Activated B cell treated with CpG ODN at 0.5 μM for 24 hours (primary cell): ENCODE results near the gene TMEM147. TPM values are rescaled to one million over a fixed set of nuclear protein-coding genes. Genes with fewer than 3 reads are reported as not detected.

ENCODE experiments used
- ATAC-seq: fragments of 200-7000 bp; cut with Tn5 transposase; one replicate; pipeline ENCODE4 v1.10.0; 2021; ENCODE audit warnings: low read depth, mild to moderate bottlenecking, moderate library complexity
- CTCF ChIA-PET: fragments of 350-600 bp; sonication (Branson Sonifier 250); formaldehyde crosslinking; loops from one replicate; lab custom pipeline; 2021; ENCODE audit warnings: antibody characterized with exemption; lab: Charles Lee
- POLR2A ChIA-PET: fragments of 350-600 bp; sonication (Branson Sonifier 250); formaldehyde crosslinking; loops from one replicate; lab custom pipeline; 2021; ENCODE audit warnings: antibody characterized with exemption; lab: Charles Lee
- DNase-seq: peaks from one replicate; pipeline ENCODE4 v3.0.0; 2022
- H3K27ac Mint-ChIP-seq: one replicate; pipeline ENCODE4 v1.8.0; 2020; ENCODE audit warnings: mixed read lengths
- H3K27me3 Mint-ChIP-seq: one replicate; pipeline ENCODE4 v1.8.0; 2021; ENCODE audit warnings: mixed read lengths
- H3K36me3 Mint-ChIP-seq: one replicate; pipeline ENCODE4 v1.8.0; 2021; ENCODE audit warnings: low read depth, mixed read lengths
- H3K4me1 Mint-ChIP-seq: one replicate; pipeline ENCODE4 v1.8.0; 2021; ENCODE audit warnings: mixed read lengths
- H3K4me3 Mint-ChIP-seq: one replicate; pipeline ENCODE4 v1.8.0; 2020; ENCODE audit warnings: mild to moderate bottlenecking, mixed read lengths
- H3K9me3 Mint-ChIP-seq: one replicate; pipeline ENCODE4 v1.8.0; 2020; ENCODE audit warnings: mixed read lengths
- intact Hi-C: fragments of 100-400 bp; cut with micrococcal nuclease; formaldehyde crosslinking; loops from one replicate; pipeline ENCODE4 v1.15.1; 2024
- total RNA-seq: library from RNA; stranded (reverse); gene quantifications from 2 replicates; pipeline ENCODE4 v1.2.3, GENCODE V29; 2022
- TF ChIP-seq, protein P1 (sequence below): fragments of 200-600 bp; IDR thresholded peaks from one replicate; pipeline ENCODE4 v1.8.0; 2022; ENCODE audit warnings: antibody characterized with exemption, mild to moderate bottlenecking

Gene TMEM147
- total RNA-seq, 1 donor from 2014 or later: 46.9 TPM

DNA sequence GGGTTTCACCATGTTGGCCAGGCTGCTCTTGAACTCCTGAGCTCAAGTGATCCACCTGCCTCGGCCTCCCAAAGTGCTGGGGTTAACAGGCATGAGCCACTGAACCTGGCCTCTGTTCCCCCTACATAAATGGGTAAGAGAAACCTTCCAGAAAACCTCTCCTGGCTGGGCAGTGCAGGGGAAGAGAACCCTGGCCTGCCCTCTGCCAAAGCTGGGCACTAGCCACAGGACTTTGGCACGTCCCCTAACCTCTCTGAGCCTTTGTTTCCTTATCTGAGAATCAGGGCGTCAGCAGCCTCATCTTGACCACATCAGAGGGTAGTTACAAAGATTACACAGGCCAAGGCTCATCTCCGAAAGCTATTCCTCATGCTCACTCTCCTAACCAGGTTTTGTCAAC, 19.6 kb upstream of the TMEM147 start:
- no peaks in the 10 kb centered on the region for H3K4me1 Mint-ChIP-seq
- peaks cover 34% of the 10 kb centered on the region for H3K27me3 Mint-ChIP-seq
- DNase-seq (no peak), ATAC-seq (no peak)
- no peak overlapping the region for H3K27ac Mint-ChIP-seq
- CTCF ChIA-PET: interaction anchor here (0.7 kb wide), 1 partner anchor 16 kb away, joined by 4 read pairs; no protein-coding TSS in a partner anchor
- TF ChIP-seq, protein P1, sequence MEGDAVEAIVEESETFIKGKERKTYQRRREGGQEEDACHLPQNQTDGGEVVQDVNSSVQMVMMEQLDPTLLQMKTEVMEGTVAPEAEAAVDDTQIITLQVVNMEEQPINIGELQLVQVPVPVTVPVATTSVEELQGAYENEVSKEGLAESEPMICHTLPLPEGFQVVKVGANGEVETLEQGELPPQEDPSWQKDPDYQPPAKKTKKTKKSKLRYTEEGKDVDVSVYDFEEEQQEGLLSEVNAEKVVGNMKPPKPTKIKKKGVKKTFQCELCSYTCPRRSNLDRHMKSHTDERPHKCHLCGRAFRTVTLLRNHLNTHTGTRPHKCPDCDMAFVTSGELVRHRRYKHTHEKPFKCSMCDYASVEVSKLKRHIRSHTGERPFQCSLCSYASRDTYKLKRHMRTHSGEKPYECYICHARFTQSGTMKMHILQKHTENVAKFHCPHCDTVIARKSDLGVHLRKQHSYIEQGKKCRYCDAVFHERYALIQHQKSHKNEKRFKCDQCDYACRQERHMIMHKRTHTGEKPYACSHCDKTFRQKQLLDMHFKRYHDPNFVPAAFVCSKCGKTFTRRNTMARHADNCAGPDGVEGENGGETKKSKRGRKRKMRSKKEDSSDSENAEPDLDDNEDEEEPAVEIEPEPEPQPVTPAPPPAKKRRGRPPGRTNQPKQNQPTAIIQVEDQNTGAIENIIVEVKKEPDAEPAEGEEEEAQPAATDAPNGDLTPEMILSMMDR: no peak
- intact Hi-C loops: no loop called here
- no peaks in the 10 kb centered on the region for H3K9me3 Mint-ChIP-seq
- POLR2A ChIA-PET: interaction anchor here (0.6 kb wide), 2 partner anchors 49 to 1310 kb away, joined by 3 to 4 read pairs; no protein-coding TSS in a partner anchor
- no peak overlapping the region for H3K4me3 Mint-ChIP-seq
- H3K36me3 Mint-ChIP-seq: no peaks in the 10 kb centered on the region

DNA sequence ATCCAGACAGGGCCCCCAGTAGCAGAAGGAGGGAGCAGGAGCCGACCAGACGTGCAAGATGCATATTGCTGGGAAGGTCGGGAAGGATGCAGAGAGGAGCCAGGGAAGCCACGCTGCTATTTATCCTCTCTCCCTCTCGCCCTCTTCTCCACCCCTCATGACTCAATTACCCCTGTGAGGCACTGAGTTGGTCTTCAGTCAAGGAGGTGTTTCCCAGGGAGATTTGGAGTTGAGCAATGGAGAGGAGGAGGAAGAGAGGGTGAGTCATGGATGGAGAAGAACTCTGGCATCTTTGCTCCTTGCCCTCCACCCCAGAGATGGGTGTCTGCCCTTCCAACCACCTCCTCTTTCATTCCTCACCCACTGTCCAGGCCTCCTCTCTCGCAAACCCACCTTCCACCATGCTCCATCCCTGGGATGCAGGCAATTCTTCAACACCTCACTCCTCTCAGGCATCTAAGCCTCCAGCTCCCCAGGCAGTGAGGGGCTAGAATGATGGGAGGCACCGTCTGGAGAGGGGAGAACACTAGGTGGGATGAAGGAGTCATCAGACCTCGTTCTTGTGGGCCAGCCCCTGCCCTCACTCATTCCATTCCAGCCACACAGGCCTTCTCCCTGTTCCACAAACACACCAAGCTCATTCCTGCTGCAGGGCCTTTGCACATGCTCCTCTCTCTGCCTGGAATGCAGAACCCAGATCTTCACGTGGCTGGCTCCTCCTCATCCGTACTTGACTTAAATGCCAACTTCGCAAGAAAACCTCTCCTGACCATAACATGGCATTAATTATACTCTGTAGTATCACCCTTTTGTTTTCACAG, 17.0 kb upstream of the TMEM147 start, which contains the start of gene SBSN:
Gene SBSN, minus strand, starts transcription at position 94 of the 821 bp plus-strand sequence. Its CDS starts 30 bp downstream, at position 64.
- ATAC-seq (no peak), DNase-seq (no peak)
- intact Hi-C loops: no loop called here
- Mint-ChIP-seq H3K4me1 (peaks cover 6% of the 10 kb centered on the region), H3K27ac (no peak within 1 kb of the TSS), H3K9me3 (no peaks in the 10 kb centered on the region), H3K4me3 (no peak within 1 kb of the TSS), H3K36me3 (no peaks in the 10 kb centered on the region), H3K27me3 (peaks cover 44% of the 10 kb centered on the region)
- TF ChIP-seq, protein P1: no peak
- CTCF ChIA-PET: no interaction called here
- POLR2A ChIA-PET: interaction anchor here (0.6 kb wide), 1 partner anchor 178 kb away, joined by 3 read pairs; no protein-coding TSS in a partner anchor

DNA sequence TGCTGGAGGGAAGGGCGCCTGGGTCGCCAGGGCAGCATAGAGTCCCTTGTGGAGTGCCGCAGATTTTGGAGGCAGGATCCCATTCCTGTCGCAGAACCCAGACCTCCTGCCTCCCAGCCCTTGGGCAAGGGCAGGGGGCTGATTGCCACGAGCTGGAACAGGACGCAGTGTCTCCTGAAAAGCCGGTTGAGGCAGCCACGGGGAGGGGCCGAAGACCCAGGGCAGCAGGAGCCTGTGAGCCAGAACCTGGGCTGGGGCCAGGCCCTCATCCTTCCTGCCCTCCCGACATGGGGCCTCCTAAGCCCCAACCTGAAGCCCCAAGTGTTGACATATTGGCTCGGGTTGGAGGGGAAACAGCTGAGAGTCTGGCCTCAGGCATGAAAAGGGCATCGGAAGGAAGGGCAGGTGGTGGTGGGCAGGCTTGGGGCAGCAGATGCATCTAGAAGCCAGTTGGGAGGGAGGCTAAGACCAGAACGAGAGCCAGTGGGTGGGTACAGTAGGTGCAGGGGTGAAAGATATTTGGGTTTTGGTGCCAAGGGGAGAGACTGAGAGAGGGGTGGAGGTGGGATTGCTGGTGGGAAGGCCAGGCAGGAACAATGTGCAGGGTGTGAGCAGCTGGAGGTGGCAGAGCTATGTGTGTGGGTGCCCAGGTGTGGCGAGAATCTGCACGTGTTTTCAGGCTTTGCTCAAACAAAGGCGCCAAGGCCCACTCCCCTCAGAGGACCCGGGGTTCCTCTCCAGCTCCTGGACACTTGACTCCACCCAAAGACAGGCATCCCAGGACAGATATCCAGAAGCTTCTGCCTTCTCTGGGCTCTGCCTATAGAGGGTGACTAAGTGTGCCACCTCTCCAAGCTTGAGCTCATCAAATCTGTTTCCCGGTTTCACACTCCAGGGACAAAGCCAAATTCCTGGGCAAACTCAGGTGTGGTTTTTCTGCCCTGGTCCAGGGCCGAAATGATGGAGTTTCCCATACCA, 15.9 kb upstream of the TMEM147 start:
- Mint-ChIP-seq H3K27me3 (peaks cover 49% of the 10 kb centered on the region), H3K4me3 (no peak overlapping the region), H3K9me3 (no peaks in the 10 kb centered on the region), H3K27ac (no peak overlapping the region), H3K4me1 (peaks cover 15% of the 10 kb centered on the region), H3K36me3 (no peaks in the 10 kb centered on the region)
- intact Hi-C loops: no loop called here
- CTCF ChIA-PET: no interaction called here
- TF ChIP-seq, protein P1: no peak
- ATAC-seq: no peak
- POLR2A ChIA-PET: interaction anchor here (0.6 kb wide), 1 partner anchor 179 kb away, joined by 3 read pairs; no protein-coding TSS in a partner anchor
- no peak for DNase-seq

DNA sequence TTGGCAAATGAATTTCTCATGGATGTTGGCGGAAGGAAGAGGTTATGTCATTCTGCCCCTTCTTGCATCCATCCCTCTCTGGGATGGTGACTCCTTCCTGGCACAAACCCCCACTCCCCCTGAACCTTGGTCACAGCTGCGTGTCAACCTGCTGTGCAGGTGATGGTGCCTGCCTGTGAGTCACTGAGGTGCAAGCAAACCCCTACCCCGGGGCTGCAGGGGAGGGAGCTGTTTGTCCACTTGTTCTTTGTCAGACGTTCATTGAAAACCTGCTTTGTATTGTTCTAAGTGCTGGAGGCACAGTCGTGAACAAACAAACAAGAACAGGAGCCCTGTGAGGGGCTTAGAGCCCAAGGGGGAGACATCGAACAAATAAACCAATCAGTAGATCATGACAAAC, 14.1 kb upstream of the TMEM147 start:
- peaks cover 44% of the 10 kb centered on the region for H3K27me3 Mint-ChIP-seq
- intact Hi-C loops: no loop called here
- no peak overlapping the region for H3K27ac Mint-ChIP-seq
- POLR2A ChIA-PET: no interaction called here
- CTCF ChIA-PET: no interaction called here
- H3K9me3 Mint-ChIP-seq: no peaks in the 10 kb centered on the region
- DNase-seq (no peak), ATAC-seq (no peak)
- H3K4me3 Mint-ChIP-seq: no peak overlapping the region
- H3K36me3 Mint-ChIP-seq: no peaks in the 10 kb centered on the region
- peaks cover 15% of the 10 kb centered on the region for H3K4me1 Mint-ChIP-seq
- TF ChIP-seq, protein P1: no peak
